SK-N-SH (cell line): ENCODE measurements around the gene ZIC3. TPM values are rescaled to one million over a fixed set of nuclear protein-coding genes. Genes with fewer than 3 reads are reported as not detected.

Experiments used
- CTCF ChIA-PET: fragments of 300-600, 350-600 bp; formaldehyde crosslinking; extraction: SDS; loops from one replicate; lab custom pipeline; 2021; lab: Yijun Ruan, JAX
- POLR2A ChIA-PET: fragments of 350-600 bp; sonication (Branson Sonifier 250); formaldehyde crosslinking; extraction: SDS; loops from one replicate; lab custom pipeline; 2020; ENCODE audit warnings: antibody characterized with exemption, inconsistent platforms; lab: Yijun Ruan, JAX
- DNase-seq: peaks from one replicate; pipeline ENCODE4 v3.0.0; 2012
- H2AFZ ChIP-seq: fragments of 200-600 bp; sonication (generic); 2 replicates; pipeline ENCODE4 v1.8.1; 2016; ENCODE audit warnings: antibody characterized with exemption, mild to moderate bottlenecking, low read depth
- H3F3A ChIP-seq: fragments of 200-600 bp; sonication (generic); replicated peaks from 2 replicates; pipeline ENCODE3; 2016; ENCODE audit warnings: antibody characterized with exemption, mild to moderate bottlenecking; ENCODE audit not compliant: insufficient read depth
- H3K27ac ChIP-seq, 2 experiments: fragments of 200-500 bp in 1 of 2; fragments of 200-600 bp in 1 of 2; sonication (Bioruptor generic) in 1 of 2; sonication (generic), shearing (Covaris generic) in 1 of 2; 2 replicates each; pipeline versions ENCODE4 v1.5.1 to v1.6.1; 2014 to 2016; ENCODE audit warnings: low read depth in 2 of 2, inconsistent platforms in 1 of 2, low read length in 1 of 2, mild to moderate bottlenecking in 1 of 2, mixed read lengths in 1 of 2
- H3K27me3 ChIP-seq: fragments of 200-600 bp; sonication (generic), shearing (Covaris generic); 2 replicates; pipeline ENCODE4 v1.6.1; 2016; ENCODE audit warnings: mixed run types; ENCODE audit not compliant: insufficient read depth
- H3K36me3 ChIP-seq, 2 experiments: fragments of 200-500 bp in 1 of 2; fragments of 200-600 bp in 1 of 2; sonication (Bioruptor generic) in 1 of 2; sonication (generic) in 1 of 2; replicated peaks in 1 of 2; 2 replicates each; pipeline versions ENCODE3 to v1.5.1; 2014 to 2016; ENCODE audit warnings: low read length in 1 of 2, mild to moderate bottlenecking in 1 of 2; ENCODE audit not compliant: insufficient read depth in 2 of 2, control insufficient read depth in 1 of 2
- H3K4me1 ChIP-seq, 2 experiments: fragments of 200-500 bp in 1 of 2; fragments of 200-600 bp in 1 of 2; sonication (Bioruptor generic) in 1 of 2; sonication (generic), shearing (Covaris generic) in 1 of 2; 2 replicates each; pipeline versions ENCODE4 v1.5.1 to v1.6.1; 2014 to 2016; ENCODE audit warnings: low read depth in 1 of 2, low read length in 1 of 2, mixed run types in 1 of 2; ENCODE audit not compliant: insufficient read depth in 2 of 2, control insufficient read depth in 1 of 2
- H3K4me2 ChIP-seq: fragments of 200-600 bp; sonication (generic), shearing (Covaris generic); 2 replicates; pipeline ENCODE4 v1.6.1; 2017; ENCODE audit warnings: mixed run types
- H3K4me3 ChIP-seq, 2 experiments: fragments of 200-500 bp in 1 of 2; fragments of 200-600 bp in 1 of 2; sonication (Bioruptor generic) in 1 of 2; sonication (generic), shearing (Covaris generic) in 1 of 2; 2 replicates each; pipeline versions ENCODE4 v1.5.1 to v1.8.1; 2014 to 2016; ENCODE audit warnings: low read depth in 2 of 2, inconsistent platforms in 1 of 2, low read length in 1 of 2, mild to moderate bottlenecking in 1 of 2, mixed read lengths in 1 of 2, moderate library complexity in 1 of 2
- H3K79me2 ChIP-seq: fragments of 200-600 bp; sonication (generic); 2 replicates; pipeline ENCODE4 v1.8.1; 2017; ENCODE audit warnings: mild to moderate bottlenecking; ENCODE audit not compliant: insufficient read depth
- H3K9ac ChIP-seq: fragments of 200-600 bp; sonication (generic); 2 replicates; pipeline ENCODE4 v1.6.1; 2017; ENCODE audit warnings: mixed run types
- H3K9me2 ChIP-seq: fragments of 200-600 bp; sonication (generic); 2 replicates; pipeline ENCODE4 v1.6.1; 2017; ENCODE audit warnings: mixed run types
- H3K9me3 ChIP-seq: fragments of 200-600 bp; sonication (generic); 2 replicates; pipeline ENCODE4 v1.6.1; 2017; ENCODE audit warnings: mixed run types, mild to moderate bottlenecking, moderate library complexity
- H4K20me1 ChIP-seq: fragments of 200-600 bp; sonication (generic); 2 replicates; pipeline ENCODE4 v1.6.1; 2017; ENCODE audit warnings: mild to moderate bottlenecking, mixed run types; ENCODE audit not compliant: insufficient read depth
- CTCF ChIP-seq: fragments of 200-600 bp; sonication (generic); IDR thresholded peaks from 2 replicates; pipeline ENCODE4 v1.6.1; 2017; ENCODE audit warnings: antibody characterized with exemption, mild to moderate bottlenecking, moderate library complexity
- ELF1 ChIP-seq: IDR thresholded peaks from 2 replicates; pipeline ENCODE4 v1.4.0; 2012
- EZH2phosphoT487 ChIP-seq: fragments of 200-600 bp; sonication (generic); IDR thresholded peaks from 2 replicates; pipeline ENCODE4 v1.6.1; 2017; ENCODE audit warnings: low read depth, mixed run types, mild to moderate bottlenecking, antibody characterized with exemption, moderate library complexity, borderline replicate concordance
- FOSL2 ChIP-seq: IDR thresholded peaks from 2 replicates; pipeline ENCODE4 v1.4.0; 2012; ENCODE audit warnings: low read depth, mild to moderate bottlenecking, moderate library complexity, borderline replicate concordance
- FOXJ3 ChIP-seq: sonication (generic); formaldehyde crosslinking; IDR thresholded peaks from 2 replicates; pipeline ENCODE4 v1.5.1; 2020; ENCODE audit warnings: mild to moderate bottlenecking, missing genetic modification reagents
- GABPA ChIP-seq: IDR thresholded peaks from 2 replicates; pipeline ENCODE4 v1.4.0; 2012; ENCODE audit warnings: low read depth, mild to moderate bottlenecking
- GATA2 ChIP-seq: sonication (generic); formaldehyde crosslinking; IDR thresholded peaks from 2 replicates; pipeline ENCODE4 v1.5.0; 2020; ENCODE audit warnings: mild to moderate bottlenecking, missing genetic modification reagents
- JUND ChIP-seq: IDR thresholded peaks from 2 replicates; pipeline ENCODE4 v1.4.0; 2012
- MAX ChIP-seq: IDR thresholded peaks from 2 replicates; pipeline ENCODE4 v1.4.0; 2012; ENCODE audit warnings: low read depth
- MXI1 ChIP-seq: IDR thresholded peaks from 2 replicates; pipeline ENCODE4 v1.6.1; 2012; ENCODE audit warnings: mild to moderate bottlenecking, low read depth, low read length, improper control_type of control experiment
- NFIC ChIP-seq: IDR thresholded peaks from 2 replicates; pipeline ENCODE4 v1.4.0; 2012; ENCODE audit warnings: borderline replicate concordance
- NRF1 ChIP-seq: IDR thresholded peaks from 2 replicates; pipeline ENCODE4 v1.6.1; 2012; ENCODE audit warnings: low read depth, mild to moderate bottlenecking, low read length
- PBX3 ChIP-seq: IDR thresholded peaks from 2 replicates; pipeline ENCODE4; 2012
- POLR2AphosphoS5 ChIP-seq: IDR thresholded peaks from 2 replicates; pipeline ENCODE4 v1.6.1; 2012; ENCODE audit warnings: low read depth, low read length
- RCOR1 ChIP-seq: fragments of 150-350 bp; IDR thresholded peaks from 2 replicates; pipeline ENCODE4 v1.6.1; 2017; ENCODE audit warnings: antibody characterized with exemption, low read length
- REST ChIP-seq: IDR thresholded peaks from 2 replicates; pipeline ENCODE4 v1.6.1; 2012; ENCODE audit warnings: mild to moderate bottlenecking, low read depth, low read length, moderate library complexity
- SIN3A ChIP-seq: IDR thresholded peaks from 2 replicates; pipeline ENCODE4 v1.6.1; 2012; ENCODE audit warnings: low read depth, mild to moderate bottlenecking, low read length, moderate library complexity, borderline replicate concordance
- SMC3 ChIP-seq: IDR thresholded peaks from 2 replicates; pipeline ENCODE4 v1.6.1; 2012; ENCODE audit warnings: low read depth, low read length, improper control_type of control experiment
- TCF12 ChIP-seq: IDR thresholded peaks from 2 replicates; pipeline ENCODE4 v1.4.0; 2012
- TEAD4 ChIP-seq: IDR thresholded peaks from 2 replicates; pipeline ENCODE4 v1.4.0; 2012; ENCODE audit warnings: mild to moderate bottlenecking, borderline replicate concordance; ENCODE audit not compliant: insufficient read depth
- USF1 ChIP-seq: IDR thresholded peaks from 2 replicates; pipeline ENCODE4 v1.4.0; 2012; ENCODE audit warnings: low read depth, borderline replicate concordance
- WGBS: methylation state at CpG from one replicate; pipeline ENCODE4 v1.1.6; 2017; ENCODE audit warnings: low lambda C conversion rate; 5-methylcytosine and 5-hydroxymethylcytosine counted together
- polyA plus RNA-seq, 3 experiments: library from polyadenylated mRNA; depleted of rRNA; stranded (reverse); fragments of >200 nt; gene quantifications; 2 replicates each; pipeline ENCODE4 v1.2.3, GENCODE V29; 2012

Gene ZIC3
- polyA plus RNA-seq, 1 of the 3 experiments (the other 2 are of a cell fraction): not detected

- Histone ChIP-seq H3K79me2 (no peaks in the 10 kb centered on the region), H3K9me2 (no peaks in the 10 kb centered on the region), H3K4me3 (no peak overlapping the region), H3K9ac (no peak overlapping the region), H3K27ac (no peak overlapping the region), H3K27me3 (peaks cover 15% of the 10 kb centered on the region; the same call in 1 of the 2 replicates), H3K36me3 (no peaks in the 10 kb centered on the region), H3K4me1 (no peaks in the 10 kb centered on the region), H2AFZ (no peak overlapping the region), H3K4me2 (no peak overlapping the region), H3F3A (no peaks in the 10 kb centered on the region), H3K9me3 (no peaks in the 10 kb centered on the region), H4K20me1 (no peaks in the 10 kb centered on the region)
- ChIA-PET POLR2A (no interaction called here), CTCF (no interaction called here)
- TF ChIP-seq MAX: no peak
- no peak for TF ChIP-seq PBX3
- TF ChIP-seq TEAD4: no peak
- no peak for TF ChIP-seq FOXJ3 (CRISPR knock-in tag)
- no peak for TF ChIP-seq FOSL2
- no peak for TF ChIP-seq NRF1
- 56% methylated on average over 13 of the region's 28 CpGs for WGBS
- DNase-seq: no peak
Observed at GRCh38 chrX:137547291-137547690, 18.6 kb upstream of the ZIC3 start.

- no peaks in the 10 kb centered on the region for H3K9me3 ChIP-seq
- 24% methylated on average over 14 of the region's 14 CpGs for WGBS
- H3K27me3 ChIP-seq: peaks cover 15% of the 10 kb centered on the region; the same call in 1 of the 2 replicates
- H3K4me2 ChIP-seq: no peak overlapping the region
- H2AFZ ChIP-seq: no peak overlapping the region
- no peak overlapping the region for H3K4me3 ChIP-seq
- H4K20me1 ChIP-seq: no peaks in the 10 kb centered on the region
- ChIA-PET CTCF (no interaction called here), POLR2A (no interaction called here)
- H3K9me2 ChIP-seq: no peaks in the 10 kb centered on the region
- TF ChIP-seq EZH2phosphoT487: no peak
- no peak for TF ChIP-seq JUND
- no peak for TF ChIP-seq CTCF
- TF ChIP-seq MXI1: no peak
- no peak for TF ChIP-seq PBX3
- no peak for TF ChIP-seq ELF1
- TF ChIP-seq SIN3A: no peak
- no peak for TF ChIP-seq GATA2 (CRISPR knock-in tag)
- TF ChIP-seq REST: no peak
- no peak for TF ChIP-seq NFIC
- no peak for TF ChIP-seq TEAD4
- no peak for TF ChIP-seq RCOR1
- no peak for TF ChIP-seq GABPA
- TF ChIP-seq POLR2AphosphoS5: no peak
- TF ChIP-seq USF1: no peak
- no peak for TF ChIP-seq TCF12
- no peak for TF ChIP-seq SMC3
- no peaks in the 10 kb centered on the region for H3K4me1 ChIP-seq
- no peak overlapping the region for H3K9ac ChIP-seq
- H3K36me3 ChIP-seq: no peaks in the 10 kb centered on the region
- DNase-seq: no peak
- peaks cover 2% of the 10 kb centered on the region for H3F3A ChIP-seq
- no peak overlapping the region for H3K27ac ChIP-seq
- no peaks in the 10 kb centered on the region for H3K79me2 ChIP-seq
Observed at GRCh38 chrX:137548261-137548660, 17.7 kb upstream of the ZIC3 start.
